HG03066 (cell line): Measurements from ENCODE around the gene SNRNP40.

Experiments used
- ATAC-seq: cut with Tn5 transposase; IDR thresholded peaks from one replicate; pipeline ENCODE4 v1.9.1; 2021; ENCODE audit warnings: low read depth; ENCODE audit not compliant: unreplicated experiment

Gene SNRNP40

DNA sequence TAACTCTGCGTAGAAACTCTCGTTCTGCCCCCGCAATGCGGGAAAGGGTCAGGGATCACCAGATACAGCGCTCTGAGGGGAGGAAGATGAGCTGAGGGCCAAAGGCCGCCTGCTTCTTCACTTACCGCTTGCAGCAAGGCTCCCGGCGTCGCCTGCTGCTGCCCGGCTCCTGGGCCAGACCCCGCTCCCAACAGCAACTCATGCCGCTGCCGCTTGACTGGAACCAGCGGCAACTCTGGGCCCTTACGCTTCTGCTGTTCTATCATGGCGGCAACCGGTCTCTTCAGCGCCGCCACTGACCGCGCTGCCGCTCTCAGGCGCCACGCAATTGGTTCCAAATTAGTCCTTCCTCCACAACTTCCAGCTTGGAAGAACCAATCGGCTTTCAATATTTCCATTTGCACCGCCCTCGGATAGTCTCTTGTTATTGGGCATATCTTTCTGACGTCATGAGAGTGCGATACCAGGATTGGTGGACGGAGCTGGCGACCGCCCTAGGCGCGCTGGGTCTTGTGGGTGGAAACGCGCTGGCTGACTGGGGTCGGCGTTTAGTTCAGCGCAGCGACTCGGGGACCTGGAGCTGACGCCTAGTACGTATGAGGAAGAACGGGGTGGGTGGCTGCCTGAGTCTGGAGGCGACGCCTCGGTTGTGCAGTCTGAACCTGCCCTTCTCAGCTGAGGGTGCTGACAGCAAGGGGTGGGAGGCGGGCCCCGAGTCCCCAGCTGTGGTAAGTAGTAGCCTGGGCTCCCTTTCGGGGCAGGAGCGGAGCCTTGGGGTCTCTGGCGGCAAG, at the start of gene SNRNP40, which contains the start of gene ZCCHC17:
Gene SNRNP40 (minus strand): TSS at position 303 of the 791 bp plus-strand sequence. CDS start 37 bp downstream, at position 266.
Gene ZCCHC17 (plus strand): TSS at position 547 of the 791 bp plus-strand sequence. CDS start 13,067 bp downstream, outside the sequence.
- peak; percentile 96 for ATAC-seq

DNA sequence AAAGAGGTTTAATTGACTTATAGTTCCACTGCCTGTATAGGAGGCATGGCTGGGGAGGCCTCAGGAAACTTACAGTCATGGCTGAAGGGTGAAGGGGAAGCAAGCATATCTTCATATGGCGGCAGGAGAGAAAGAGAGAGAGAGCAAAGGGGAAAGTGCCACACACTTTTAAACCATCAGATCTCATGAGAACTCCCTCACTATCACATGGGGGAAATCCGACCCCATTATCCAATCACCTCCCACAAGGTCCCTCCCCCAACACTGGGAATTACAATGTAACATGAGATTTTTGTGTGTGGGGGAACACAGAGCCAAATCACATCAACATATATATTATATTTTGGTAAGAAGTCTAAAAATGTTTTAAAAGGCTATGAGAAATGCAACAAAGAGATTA, 49.0 kb upstream of the SNRNP40 start:
- ATAC-seq = no peak

DNA sequence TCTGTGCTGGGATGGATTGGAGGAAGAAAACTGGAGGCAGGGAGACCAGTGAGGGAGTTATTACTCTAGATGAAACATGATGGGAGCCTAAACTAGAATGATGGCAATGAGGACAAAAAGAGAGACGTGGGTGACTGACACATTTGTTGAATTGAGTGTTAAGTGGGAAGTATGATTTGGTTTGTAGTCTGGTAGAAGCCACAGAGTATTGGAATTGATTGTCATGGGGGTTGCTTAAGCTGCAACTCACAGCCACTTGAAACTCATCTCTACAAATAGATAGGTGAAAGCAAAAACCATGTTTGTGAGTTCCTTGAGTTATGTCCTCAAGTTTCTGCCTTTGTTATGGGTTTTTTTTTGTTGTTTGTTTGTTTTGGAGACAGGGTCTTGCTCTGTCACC, 47.9 kb upstream of the SNRNP40 start:
- no peak for ATAC-seq

DNA sequence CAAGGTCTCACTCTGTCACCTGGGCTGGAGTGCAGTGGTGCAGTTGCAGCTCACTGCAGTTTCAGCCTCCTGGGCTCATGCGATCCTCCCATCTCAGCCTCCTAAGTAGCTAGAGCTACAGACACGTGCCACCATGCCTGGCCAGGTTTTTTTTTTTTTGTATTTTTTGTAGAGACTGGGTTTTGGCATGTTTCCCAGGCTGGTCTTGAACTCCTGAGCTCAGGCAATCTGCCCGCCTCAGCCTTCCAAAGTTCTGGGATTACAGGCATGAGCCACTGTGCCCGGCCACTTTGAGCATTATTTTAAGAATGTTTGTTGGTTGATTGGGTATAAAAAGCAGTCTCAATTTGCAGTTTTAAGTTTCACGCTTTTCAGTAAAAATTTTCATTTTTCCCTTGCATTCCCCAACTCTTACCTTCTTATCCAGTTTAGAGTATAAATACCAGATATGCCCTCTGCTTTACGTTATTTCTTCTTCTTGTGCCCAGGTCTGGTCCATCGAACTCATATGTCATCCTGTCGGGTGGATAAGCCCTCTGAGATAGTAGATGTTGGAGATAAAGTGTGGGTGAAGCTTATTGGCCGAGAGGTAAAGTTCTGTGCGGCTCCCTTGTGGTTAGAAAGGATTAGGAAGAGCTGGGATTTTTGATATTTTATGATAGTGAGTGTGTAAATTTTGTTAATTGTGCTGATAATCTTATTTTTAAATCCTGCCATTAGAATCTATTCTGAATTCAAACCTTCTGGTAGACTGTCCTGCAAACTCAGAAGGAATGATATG, 40.3 kb upstream of the SNRNP40 start:
- ATAC-seq = no peak

DNA sequence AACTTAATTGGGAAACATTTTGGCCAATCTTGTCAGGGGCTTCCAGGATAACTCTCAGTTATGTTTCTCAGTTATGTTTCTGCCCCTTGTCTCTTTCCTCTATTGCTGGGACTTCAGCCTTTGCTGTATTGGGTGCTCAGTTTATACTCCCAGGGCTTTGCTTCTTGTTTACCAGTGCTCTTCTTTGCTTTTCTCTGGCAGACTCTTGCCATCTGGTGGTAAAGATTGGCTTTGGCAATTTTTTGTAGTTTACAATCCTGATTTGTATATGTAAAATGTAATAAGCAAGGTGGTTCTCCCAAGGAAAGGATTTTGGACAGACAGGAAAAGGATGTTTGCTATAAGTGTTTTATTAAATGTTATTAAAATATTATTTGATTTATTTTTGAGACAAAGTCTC, 38.4 kb upstream of the SNRNP40 start:
- no peak for ATAC-seq

DNA sequence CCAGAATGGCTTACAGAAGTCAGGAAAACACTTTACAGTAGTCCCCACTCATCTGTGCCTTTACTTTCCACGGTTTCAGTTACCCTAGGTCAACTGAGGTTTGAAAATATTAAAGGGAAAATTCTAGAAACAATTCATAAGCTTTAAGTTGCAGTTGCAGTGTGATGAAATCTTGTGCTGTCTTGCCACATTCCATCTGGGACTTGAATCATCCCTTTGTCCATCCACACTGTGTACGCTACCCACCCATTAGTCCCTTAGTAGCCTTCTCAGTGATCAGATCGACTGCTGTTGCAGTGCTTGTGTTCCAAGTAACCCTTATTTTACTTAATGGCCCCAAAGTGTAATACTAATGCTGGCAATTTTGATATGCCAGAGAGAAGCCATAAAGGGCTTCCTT, 30.8 kb upstream of the SNRNP40 start:
- no peak for ATAC-seq

DNA sequence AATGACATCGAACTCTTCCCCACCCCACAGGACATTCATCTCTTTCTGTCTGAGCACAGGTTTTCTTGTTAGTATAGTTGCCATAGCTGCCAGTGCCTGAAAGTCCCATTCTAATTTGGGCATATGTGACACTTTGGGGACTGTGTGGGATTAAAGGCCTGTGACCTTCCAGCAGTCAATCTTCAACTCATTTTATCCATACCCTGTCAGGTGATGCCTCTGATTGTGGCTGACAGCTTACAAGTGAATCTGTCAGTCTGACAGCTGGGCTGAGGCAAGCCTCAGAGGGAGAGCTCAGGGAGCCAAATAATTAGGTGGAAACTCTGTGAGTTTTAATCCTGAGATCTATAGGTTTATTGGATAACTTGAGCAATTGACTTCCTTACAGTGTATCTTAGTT, 29.9 kb upstream of the SNRNP40 start:
- no peak for ATAC-seq

DNA sequence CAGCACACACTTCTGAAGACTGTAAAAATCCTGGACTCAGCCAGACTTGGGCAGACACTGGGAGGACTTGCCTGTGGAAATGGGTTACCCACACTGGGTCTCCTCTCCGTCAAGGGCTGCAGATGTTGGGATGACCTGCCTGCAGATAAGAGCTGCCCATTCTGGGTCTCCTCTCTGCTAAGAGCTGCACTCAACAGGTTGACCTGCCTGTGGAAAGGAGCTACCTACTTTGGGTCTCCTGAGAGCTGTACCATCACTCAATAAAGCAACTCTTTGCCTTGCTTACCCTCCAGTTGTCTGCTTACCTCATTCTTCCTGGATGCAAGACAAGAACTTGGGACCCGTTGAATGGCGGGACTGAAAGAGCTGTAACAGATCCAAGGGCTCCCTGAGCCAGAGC, 28.4 kb upstream of the SNRNP40 start:
- ATAC-seq = no peak

DNA sequence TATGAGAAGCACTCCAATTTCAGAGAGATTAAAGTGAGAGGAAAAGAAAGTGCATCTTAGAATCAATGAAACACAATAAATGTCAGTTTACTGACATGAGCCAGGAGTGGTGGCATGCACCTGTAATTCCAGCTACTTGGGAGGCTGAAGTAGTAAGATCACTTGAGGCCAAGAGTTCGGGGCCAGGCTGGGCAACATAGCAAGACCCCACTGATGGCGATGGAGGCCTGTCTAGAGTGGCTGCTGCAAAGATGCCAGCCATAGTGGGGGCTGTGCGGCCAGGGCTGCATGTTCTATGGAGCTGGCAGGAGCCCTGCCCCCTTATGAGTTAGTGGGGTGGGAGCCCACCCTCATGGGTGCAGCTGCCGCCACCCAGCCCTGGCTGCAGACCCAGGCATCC, 27.5 kb upstream of the SNRNP40 start:
- ATAC-seq = no peak

DNA sequence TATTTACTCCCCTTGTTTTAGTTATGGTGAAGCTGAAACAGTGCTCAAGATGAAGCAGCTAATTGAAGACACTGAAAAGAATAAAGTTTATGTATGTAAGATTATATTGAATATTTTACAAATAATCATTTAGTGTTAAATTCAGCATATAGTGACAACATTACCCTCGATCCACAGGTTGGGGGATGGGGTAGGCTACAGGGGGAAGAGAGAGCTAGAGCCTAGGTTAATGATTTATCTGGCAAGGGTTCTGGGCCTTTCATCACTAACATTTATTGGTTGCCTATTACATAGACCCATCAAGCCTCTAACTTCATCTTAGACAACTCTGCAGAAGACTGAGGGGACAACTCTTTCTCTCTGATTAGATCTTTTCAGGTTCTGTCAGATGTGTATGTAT, 21.6 kb upstream of the SNRNP40 start:
- no peak for ATAC-seq

DNA sequence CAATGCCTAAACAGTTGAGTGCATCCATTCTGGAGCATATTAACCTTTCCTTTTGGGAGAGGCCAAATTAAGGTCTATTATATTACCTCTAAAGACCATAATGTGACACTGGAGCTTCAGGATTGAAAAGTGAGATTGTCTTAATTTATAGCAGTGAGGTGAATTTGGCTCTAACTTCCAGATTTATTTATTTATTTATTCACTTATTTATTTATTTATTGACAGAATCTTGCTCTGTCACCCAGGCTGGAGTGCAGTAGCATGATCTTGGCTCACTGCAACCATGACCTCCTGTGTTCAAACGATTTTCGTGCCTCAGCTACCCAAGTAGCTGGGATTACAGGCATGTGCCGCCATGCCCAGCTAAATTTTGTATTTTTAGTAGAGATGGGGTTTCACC, 19.3 kb upstream of the SNRNP40 start:
- ATAC-seq = no peak

DNA sequence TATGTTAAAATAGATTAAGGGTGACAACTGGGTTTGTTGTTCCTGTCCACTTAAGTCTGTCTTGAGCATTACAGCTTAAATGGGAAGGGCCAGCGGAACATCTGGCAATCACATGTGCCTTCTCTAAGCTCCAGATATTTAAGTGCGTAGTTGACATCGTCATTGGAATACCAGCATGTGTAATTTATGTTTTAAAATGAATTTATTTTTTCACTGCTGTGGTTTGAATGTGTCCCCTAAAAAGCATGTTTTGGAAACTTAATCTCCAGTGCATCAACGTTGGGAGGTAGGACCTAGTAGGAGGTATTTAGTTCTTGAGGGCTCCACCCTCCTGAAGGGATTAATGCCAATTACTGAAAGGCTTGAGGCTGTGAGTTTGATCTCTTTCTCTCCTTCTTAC, 13.6 kb upstream of the SNRNP40 start:
- no peak for ATAC-seq

DNA sequence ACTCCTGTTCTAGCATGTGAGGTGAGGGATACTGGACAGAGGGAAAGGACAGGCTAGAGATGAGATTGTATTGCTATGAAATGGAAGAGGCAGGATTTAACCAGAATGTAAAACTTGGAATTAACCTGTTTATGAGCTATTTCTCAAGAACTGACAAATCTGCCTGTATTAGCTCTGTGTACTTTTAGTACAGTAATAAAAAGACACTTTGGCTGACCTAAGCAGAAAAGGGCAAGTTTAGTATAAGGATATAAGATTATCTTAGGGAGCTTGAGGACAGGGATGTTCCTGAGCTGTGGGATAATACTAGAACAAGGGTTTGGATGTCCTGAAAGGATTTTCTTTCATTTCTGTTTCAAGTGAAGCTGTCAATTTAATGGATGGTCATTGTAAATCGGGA, 11.4 kb upstream of the SNRNP40 start:
- ATAC-seq = no peak

DNA sequence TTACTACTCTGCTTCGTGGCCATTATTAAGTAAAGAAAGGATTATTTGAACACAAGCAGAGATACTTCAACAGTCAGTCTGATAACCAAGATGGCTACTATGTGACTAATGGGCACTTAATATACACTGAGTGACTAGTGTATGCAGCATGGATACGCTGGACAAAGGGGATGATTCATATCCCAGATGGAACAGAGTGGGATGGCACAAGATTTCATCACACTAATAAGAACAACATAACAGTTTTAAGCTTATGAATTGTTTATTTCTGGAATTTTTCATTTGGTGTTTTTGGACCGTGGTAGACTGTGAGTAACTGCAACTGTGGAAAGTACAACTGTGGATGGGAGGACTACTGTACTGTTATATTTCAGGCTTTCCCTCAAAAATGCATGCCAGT, 9.7 kb upstream of the SNRNP40 start:
- ATAC-seq = no peak

DNA sequence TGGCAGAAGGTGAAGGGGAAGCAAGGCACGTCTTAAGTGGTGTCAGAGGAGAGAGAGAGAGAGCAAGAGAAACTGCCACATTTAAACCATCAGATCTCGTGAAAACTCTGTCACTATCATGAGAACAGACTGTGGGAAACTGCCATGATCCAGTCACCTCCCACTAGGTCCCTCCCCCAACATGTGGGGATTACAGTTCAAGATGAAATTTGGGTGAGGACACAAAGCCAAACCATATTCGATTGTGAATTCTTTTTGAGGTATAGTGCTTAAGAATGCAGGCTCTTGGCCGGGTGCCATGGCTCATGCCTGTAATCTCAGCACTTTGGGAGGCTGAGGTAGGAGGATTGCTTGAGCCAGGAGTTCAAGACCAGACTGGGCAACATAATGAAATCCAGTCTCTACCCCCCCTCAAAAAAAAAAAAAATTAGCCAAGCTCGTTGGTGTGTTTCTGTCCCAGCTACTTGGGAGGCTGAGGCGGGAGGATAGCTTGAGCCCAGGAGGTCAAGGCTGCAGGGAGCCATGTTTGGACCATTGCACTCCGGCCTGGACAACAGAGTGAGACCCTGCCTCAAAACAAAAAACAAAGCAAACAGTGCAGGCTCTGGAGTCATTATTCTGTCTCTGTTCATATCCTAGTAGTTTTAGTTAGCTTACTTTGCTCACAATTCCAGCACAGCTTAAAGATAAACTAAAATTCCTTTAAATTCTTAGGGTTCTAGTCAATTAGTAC, 6.3 kb upstream of the SNRNP40 start:
- no peak for ATAC-seq

DNA sequence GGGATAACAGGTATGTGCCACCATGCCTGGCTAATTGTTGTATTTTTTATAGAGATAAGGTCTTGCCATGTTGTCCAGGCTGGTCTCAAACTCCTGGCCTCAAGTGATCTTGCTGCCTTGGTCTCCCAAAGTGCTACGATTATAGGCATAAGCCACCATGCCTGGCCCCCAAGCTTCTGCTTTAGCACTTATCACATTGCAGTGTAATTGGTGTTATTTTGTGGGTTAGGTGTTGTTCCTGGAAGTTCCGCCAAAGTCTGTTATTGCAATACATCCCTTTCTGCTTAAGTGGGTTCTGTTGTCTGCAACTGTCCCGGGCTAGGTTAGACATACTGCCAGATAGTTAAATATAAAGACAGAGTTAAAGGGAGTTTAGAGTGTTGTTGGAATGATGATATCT, 3.6 kb upstream of the SNRNP40 start:
- no peak for ATAC-seq

DNA sequence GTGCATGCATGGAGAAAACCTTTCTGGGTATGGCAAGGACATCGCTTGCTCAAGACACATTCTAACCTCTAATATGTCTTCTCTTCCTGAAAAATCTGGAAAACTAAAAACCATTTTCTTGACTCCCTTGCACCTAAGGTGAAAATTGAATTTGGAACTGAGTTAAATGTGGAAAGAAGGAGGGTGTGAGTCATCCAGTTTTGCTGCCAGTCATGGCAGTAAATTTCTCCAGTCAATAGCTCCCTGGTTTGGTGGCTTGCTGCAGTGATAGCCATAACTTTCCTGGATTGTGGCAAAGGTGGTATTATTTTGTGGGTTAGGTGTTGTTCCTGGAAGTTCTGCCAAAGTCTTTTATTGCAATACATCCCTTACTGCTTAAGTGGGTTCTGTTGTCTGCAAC, 2.8 kb upstream of the SNRNP40 start:
- ATAC-seq = no peak

DNA sequence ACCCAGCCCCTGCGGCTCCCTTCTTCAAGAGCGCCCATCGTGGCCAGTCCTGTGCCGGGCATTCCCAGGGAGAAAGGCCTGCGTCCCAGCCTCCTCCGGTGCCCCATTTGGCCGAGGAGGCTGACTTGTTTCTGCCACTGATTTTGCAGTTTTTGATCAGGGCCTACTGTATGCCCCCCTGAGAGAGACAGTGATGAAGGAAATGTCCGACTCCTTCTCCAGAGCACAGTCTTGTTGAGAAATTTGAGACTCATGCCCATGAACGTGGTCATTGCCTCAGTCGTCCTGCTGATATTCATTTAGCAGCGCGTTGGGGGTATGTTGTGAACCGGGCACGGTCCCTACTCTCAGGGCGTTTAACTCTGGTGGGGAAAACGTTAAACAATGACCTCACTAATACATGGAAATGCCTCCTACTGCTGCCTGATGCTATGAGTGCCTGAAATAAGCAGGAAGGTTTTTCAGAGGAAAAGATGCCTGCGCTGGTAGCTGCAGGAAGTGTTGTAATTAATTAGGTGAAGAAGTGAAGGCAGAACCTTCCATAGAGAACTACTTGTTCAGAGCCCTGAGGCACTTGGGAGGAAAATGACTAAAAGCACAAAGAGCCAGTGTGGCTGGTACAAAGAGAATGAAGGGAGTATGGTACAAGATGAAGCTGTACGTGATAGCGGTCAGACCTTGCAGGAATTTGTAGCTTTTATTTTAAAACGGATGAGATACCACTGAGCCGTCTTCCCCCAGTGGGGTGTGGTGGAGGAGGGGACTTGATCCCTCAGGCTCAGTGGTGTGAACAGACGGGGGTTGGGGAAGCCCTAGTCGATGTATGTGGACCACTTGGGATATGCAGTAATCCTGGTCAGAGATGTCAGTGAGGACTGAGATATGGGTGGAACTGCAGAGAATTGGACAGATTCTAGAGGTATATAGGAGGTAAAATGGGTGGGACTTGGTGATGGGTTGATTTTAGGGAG, 974 bp upstream of the SNRNP40 start:
- no peak for ATAC-seq

DNA sequence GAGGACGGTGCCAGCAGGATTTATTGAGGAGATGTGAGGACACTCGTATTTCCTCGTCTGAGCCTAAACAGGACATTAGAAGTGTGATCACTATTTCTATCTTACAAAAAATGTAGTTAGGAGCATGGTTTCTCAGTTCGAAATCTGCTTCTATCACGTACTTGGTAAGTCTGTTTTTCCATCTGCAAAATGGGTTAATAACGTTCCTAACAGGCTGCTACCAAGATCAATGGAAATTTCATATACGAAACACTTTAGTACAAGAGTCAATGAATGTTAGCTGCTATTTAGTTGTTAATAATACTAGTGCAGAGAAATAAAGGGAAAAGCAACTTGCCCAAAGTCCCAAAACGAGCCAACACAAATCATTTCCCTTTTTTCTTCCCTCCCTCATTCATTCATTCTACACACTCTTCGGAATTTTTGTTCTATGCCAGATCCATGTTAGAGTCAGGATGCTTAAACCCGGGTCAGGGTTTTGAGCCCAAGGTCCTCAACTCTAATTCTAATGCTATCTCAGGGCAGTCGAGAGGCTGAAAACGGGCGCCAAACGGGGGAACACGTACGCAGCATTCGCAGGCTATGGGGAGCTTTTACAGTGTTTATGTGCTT, 608 bp downstream of the SNRNP40 start:
- no peak for ATAC-seq

DNA sequence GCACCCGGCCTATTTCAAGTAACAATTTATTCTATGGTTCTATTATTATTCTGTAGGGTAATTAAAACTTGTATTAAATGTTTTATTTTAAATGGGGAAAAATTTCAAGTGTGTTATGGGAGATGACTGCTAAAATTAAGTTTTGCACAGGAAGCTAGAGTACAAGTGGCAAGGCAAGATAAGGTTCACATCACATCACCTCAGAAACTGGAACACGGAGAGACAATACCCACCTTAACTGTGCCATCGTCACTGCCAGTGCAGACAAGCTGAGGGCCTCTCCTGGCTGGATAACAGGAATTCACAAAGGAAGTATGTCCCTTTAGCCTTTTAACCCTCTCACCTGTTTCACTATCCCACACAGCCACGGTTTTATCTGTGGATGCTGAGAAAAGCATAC, 7.6 kb downstream of the SNRNP40 start:
- no peak for ATAC-seq
